Duodenal mucosa (tissue), 2 donors: ENCODE data around the gene GNAI1.

Source experiments
- H3K27ac ChIP-seq: one replicate; pipeline ENCODE4 v1.7.0; 2013; ENCODE audit warnings: low read depth, low read length
- H3K27me3 ChIP-seq, 2 donors: one replicate each; pipeline ENCODE4 v1.7.0; 2013; ENCODE audit warnings: low read length in 2 of 2, control low read depth in 1 of 2; ENCODE audit not compliant: insufficient read depth in 2 of 2, control insufficient read depth in 1 of 2
- H3K36me3 ChIP-seq, 2 donors: one replicate each; pipeline ENCODE4 v1.7.0; 2013; ENCODE audit warnings: low read length in 2 of 2, control low read depth in 1 of 2; ENCODE audit not compliant: insufficient read depth in 2 of 2, control insufficient read depth in 1 of 2
- H3K4me1 ChIP-seq, 2 donors: one replicate each; pipeline ENCODE4 v1.7.0; 2013; ENCODE audit warnings: low read length in 2 of 2, control low read depth in 1 of 2; ENCODE audit not compliant: insufficient read depth in 2 of 2, control insufficient read depth in 1 of 2
- H3K4me3 ChIP-seq, 2 donors: one replicate each; pipeline ENCODE4 v1.7.0; 2013; ENCODE audit warnings: low read length in 2 of 2, low read depth in 1 of 2
- H3K9ac ChIP-seq, 2 donors: one replicate each; pipeline ENCODE4 v1.7.0; 2013; ENCODE audit warnings: low read length in 2 of 2, low read depth in 1 of 2
- H3K9me3 ChIP-seq, 2 donors: one replicate each; pipeline ENCODE4 v1.7.0; 2013; ENCODE audit warnings: low read length in 2 of 2, control low read depth in 1 of 2; ENCODE audit not compliant: control insufficient read depth in 1 of 2

GNAI1 gene

GRCh38 chr7:80131675-80132435 lies 2.8 kb upstream of the GNAI1 start:
- no peaks in the 10 kb centered on the region for H3K36me3 ChIP-seq

DNA sequence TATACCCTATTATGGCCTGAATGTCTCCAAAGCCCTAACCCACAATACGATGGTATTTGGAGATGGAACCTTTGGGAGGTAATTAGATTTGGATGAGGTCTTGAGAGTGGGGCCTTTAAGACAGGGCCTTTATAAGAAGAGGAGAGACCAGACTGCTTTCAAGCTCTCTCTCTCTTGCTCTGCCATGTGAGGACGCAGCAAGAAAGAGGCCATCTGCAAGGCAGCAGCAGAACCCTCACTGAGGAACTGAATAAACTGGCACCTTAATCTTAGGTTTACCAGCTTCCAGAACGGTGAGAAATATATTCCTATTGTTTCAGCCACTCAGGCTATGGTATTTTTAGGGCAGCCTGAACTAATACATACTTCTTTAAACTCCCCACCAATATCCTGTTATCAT lies 2.0 kb upstream of the GNAI1 start:
- no peak overlapping the region for H3K4me3 ChIP-seq
- no peaks in the 10 kb centered on the region for H3K9me3 ChIP-seq
- H3K27me3 ChIP-seq: no peaks in the 10 kb centered on the region
- H3K27ac ChIP-seq: no peak overlapping the region
- H3K9ac ChIP-seq: no peak overlapping the region
- no peaks in the 10 kb centered on the region for H3K36me3 ChIP-seq
- H3K4me1 ChIP-seq: peaks cover 4 to 12% of the 10 kb centered on the region in 2 donors

More at GRCh38 chr7:80131675-80132435, 2.8 kb upstream of the GNAI1 start:
- Histone ChIP-seq H3K4me3 (no peak overlapping the region), H3K4me1 (peaks cover 4 to 12% of the 10 kb centered on the region in 2 donors), H3K27ac (no peak overlapping the region), H3K9ac (no peak overlapping the region), H3K9me3 (no peaks in the 10 kb centered on the region), H3K27me3 (no peaks in the 10 kb centered on the region)

DNA sequence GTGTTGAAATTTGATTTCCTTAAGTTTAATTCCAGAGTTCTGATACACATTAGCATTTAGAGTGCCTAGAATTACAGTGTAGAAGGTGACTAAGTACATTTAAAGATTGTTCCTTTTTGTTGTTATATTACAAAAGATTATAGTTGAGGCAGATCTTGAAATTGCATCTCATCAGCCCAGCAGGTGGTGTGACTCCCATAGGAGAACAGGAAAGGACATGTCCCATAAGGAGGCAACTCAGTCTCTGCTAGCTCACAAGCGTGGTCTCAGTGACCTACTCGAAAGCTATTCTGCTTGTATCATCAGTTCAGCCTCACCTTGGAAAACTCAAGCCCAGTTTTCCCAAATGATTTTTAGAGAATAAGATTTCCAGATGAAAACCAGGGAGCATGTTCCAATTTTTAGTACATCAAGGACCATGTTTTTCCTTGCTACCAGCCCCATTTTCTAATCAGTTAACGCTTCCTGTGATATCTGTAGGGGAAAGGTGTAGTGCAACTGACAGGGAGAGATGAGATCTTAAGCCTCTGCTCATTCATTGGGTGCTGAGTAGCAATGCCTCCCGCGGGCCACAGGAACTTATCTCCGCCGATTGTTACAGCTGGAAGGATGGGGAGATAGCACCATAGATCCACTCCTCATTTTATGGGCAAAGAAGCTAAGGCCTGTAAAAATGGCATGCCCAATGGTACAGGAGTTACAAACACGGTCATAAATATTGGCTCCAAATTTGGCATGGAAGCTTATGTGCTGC lies 1.1 kb upstream of the GNAI1 start:
- Histone ChIP-seq H3K9ac (no peak overlapping the region), H3K27ac (no peak overlapping the region)

GRCh38 chr7:80134115-80134535 lies 506 bp upstream of the GNAI1 start:
- no peaks in the 10 kb centered on the region for H3K36me3 ChIP-seq
- H3K4me3 ChIP-seq: peak overlapping the region; percentile 48 to 62
- no peaks in the 10 kb centered on the region for H3K27me3 ChIP-seq
- H3K9ac ChIP-seq: no peak overlapping the region
- no peak overlapping the region for H3K27ac ChIP-seq
- H3K4me1 ChIP-seq: peaks cover 4 to 16% of the 10 kb centered on the region in 2 donors
- no peaks in the 10 kb centered on the region for H3K9me3 ChIP-seq

More for the DNA sequence above, 1.1 kb upstream of the GNAI1 start:
- Histone ChIP-seq H3K4me1 (peaks cover 4 to 12% of the 10 kb centered on the region in 2 donors), H3K9me3 (no peaks in the 10 kb centered on the region), H3K36me3 (no peaks in the 10 kb centered on the region), H3K4me3 (peak overlapping the region in 1 of 2 donors; percentile 62), H3K27me3 (no peaks in the 10 kb centered on the region)

DNA sequence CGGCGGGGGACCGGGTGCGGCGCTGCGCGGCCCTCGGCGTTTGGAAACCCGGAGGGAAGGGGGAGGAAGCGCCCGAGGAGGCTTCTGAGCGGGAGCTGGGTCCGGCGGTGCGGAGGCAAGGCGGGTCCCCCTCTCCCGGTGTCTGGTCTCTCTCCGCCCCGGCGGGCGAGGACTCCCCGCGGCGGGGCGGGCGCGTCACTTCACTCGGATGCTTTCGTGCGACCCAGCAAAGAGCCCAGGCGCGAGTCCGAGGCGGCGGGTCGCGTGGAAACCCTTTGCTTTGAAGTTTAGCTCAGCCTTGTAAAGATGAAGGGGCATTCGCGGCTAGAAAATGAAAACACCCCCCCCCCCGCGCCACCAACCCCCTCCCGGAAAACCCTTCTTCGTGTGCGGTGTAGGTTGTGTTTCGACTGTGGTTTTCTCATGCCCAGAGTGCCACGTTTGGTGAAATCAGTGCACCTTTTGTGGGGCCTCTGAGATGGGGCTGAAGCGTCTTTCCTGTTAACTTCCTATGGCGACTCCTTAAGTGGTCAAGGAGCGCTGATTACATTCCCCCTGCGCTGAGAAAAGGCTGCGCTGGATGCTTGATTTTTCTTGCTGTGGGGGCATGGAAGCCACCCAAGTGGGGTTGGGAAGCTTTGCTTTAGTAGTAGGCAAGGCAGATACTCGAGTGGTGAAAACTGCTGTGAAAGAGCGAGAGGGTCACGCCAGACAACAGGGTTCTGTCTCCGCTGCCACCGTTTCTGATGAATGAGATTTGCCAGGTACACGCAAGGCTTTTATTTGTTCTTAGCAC lies 876 bp downstream of the GNAI1 start:
- Histone ChIP-seq H3K4me1 (peaks cover 4 to 20% of the 10 kb centered on the region in 2 donors), H3K4me3 (peak overlapping the region; percentile 75 to 96), H3K27ac (peak overlapping the region; percentile 72), H3K9ac (peak overlapping the region; percentile 65 to 70), H3K36me3 (no peaks in the 10 kb centered on the region), H3K27me3 (no peaks in the 10 kb centered on the region), H3K9me3 (no peaks in the 10 kb centered on the region)

- peak overlapping the region; percentile 65 to 70 for H3K9ac ChIP-seq
- H3K4me3 ChIP-seq: peak overlapping the region; percentile 75 to 96
- H3K27ac ChIP-seq: no peak overlapping the region
Measured at GRCh38 chr7:80136261-80137055, 1.8 kb downstream of the GNAI1 start.

DNA sequence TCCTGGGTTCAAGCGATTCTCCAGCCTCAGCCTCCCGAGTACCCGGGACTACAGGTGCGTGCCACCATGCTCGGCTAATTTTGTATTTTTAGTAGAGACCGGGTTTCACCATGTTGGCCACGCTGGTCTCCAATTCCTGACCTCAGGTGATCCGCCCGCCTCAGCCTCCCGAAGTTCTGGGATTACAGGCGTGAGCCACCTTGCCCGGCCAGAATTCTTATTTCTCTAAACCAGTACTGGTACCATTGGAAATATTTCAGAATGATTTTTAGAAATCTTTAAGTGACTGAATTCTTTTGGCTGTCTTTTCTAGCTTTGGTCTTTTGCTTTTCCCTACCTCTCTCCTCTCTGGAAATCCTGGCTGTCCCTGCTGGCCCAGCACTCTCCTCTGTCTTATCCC lies 2.8 kb downstream of the GNAI1 start:
- no peaks in the 10 kb centered on the region for H3K9me3 ChIP-seq
- H3K36me3 ChIP-seq: no peaks in the 10 kb centered on the region
- no peak overlapping the region for H3K9ac ChIP-seq
- no peaks in the 10 kb centered on the region for H3K27me3 ChIP-seq
- H3K27ac ChIP-seq: no peak overlapping the region
- H3K4me1 ChIP-seq: peaks cover 4 to 20% of the 10 kb centered on the region in 2 donors
- no peak overlapping the region for H3K4me3 ChIP-seq

More at GRCh38 chr7:80136261-80137055, 1.8 kb downstream of the GNAI1 start:
- H3K36me3 ChIP-seq: no peaks in the 10 kb centered on the region
- H3K4me1 ChIP-seq: peaks cover 4 to 20% of the 10 kb centered on the region in 2 donors
- H3K9me3 ChIP-seq: no peaks in the 10 kb centered on the region
- H3K27me3 ChIP-seq: no peaks in the 10 kb centered on the region

DNA sequence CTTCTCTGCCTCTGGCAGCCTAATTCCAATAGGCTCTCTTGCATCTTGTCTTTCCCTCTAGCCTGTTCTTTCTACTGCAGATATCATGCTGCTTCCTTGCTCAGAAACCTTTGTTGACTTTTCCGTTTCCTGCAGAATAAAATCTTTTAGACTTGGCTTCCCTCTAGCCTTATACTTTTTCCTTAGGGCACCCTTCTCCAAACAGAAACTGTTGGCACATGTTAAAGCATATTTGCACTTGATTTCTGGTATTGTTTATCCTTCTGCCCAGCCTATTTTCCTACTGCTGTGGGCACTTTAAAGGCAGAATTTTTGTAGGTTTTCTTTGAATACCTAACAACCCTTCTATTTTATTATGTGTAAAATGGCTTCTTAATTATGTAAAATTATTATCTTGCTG lies 4.6 kb downstream of the GNAI1 start:
- H3K27me3 ChIP-seq: no peaks in the 10 kb centered on the region
- no peak overlapping the region for H3K9ac ChIP-seq
- peaks cover 1 to 20% of the 10 kb centered on the region in 2 donors for H3K4me1 ChIP-seq
- no peaks in the 10 kb centered on the region for H3K36me3 ChIP-seq
- H3K9me3 ChIP-seq: no peaks in the 10 kb centered on the region
- no peak overlapping the region for H3K27ac ChIP-seq
- no peak overlapping the region for H3K4me3 ChIP-seq

DNA sequence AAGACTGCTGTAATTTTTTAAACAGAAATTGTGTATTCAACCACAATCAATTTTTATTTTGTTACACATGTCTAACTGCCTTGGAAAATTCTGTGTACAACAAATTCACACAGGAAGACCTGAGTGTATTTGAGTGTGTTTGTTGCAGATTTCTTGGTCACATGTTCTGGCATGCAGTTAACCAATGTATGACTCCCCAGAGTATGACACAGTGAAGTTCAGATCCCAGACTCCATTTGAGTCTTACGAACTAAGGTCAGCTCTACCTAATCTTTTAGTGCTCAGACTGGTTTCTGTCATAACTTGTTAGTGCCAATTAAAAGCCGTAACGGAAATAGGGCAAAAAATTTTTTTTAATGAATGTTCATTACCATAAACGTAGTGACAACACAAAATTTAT lies 5.8 kb downstream of the GNAI1 start:
- Histone ChIP-seq H3K4me3 (no peak overlapping the region), H3K9ac (no peak overlapping the region), H3K36me3 (no peaks in the 10 kb centered on the region), H3K27me3 (no peaks in the 10 kb centered on the region), H3K9me3 (no peaks in the 10 kb centered on the region), H3K4me1 (peaks cover 0 to 20% of the 10 kb centered on the region in 2 donors), H3K27ac (no peak overlapping the region)
